MM.1S (cell line): Measurements from ENCODE around the gene CHST11.

Experiments used
- EZH2phosphoT487 ChIP-seq: fragments of 300-600 bp; sonication (generic); IDR thresholded peaks from 2 replicates; pipeline ENCODE4 v1.6.1; 2018; ENCODE audit warnings: antibody characterized with exemption, low read length
- TF ChIP-seq, protein P1 (sequence below): fragments of 300-600 bp; sonication (generic); IDR thresholded peaks from 2 replicates; pipeline ENCODE4 v1.5.1; 2016; ENCODE audit warnings: antibody characterized with exemption, low read length, mixed read lengths

DNA sequence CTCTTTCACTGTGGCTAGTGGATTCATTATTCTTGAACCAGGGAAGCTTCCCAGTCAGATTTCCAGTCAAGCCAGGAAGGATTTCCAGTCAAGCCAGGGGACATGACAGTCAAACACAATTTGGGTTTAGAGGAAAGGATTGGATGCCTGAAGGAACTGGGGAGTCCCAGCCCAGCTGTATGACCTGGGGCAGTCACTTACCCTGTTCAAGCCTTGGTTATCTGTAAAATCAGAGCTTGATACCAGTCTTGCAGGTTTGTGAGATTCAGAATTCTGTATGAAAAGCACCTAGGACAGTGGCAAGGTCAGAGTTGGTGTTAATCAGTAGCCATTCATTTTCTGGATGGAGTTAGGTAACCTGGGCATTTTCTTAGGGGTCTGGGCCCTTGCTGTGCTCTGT is 152.7 kb downstream of the CHST11 start:
- TF ChIP-seq, protein P1, sequence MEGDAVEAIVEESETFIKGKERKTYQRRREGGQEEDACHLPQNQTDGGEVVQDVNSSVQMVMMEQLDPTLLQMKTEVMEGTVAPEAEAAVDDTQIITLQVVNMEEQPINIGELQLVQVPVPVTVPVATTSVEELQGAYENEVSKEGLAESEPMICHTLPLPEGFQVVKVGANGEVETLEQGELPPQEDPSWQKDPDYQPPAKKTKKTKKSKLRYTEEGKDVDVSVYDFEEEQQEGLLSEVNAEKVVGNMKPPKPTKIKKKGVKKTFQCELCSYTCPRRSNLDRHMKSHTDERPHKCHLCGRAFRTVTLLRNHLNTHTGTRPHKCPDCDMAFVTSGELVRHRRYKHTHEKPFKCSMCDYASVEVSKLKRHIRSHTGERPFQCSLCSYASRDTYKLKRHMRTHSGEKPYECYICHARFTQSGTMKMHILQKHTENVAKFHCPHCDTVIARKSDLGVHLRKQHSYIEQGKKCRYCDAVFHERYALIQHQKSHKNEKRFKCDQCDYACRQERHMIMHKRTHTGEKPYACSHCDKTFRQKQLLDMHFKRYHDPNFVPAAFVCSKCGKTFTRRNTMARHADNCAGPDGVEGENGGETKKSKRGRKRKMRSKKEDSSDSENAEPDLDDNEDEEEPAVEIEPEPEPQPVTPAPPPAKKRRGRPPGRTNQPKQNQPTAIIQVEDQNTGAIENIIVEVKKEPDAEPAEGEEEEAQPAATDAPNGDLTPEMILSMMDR: no peak
- TF ChIP-seq EZH2phosphoT487: no peak
